B cell (primary cell): ENCODE results near the gene BRDT. TPM values are rescaled to one million over a fixed set of nuclear protein-coding genes. Genes with fewer than 3 reads are reported as not detected.

Experiments
- ATAC-seq: fragments of 200-7000 bp; cut with Tn5 transposase; one replicate; pipeline ENCODE4 v1.10.0; 2021; ENCODE audit warnings: low read depth, mild to moderate bottlenecking, moderate number of reproducible peaks, moderate library complexity
- CTCF ChIA-PET: fragments of 350-600 bp; sonication (Branson Sonifier 250); formaldehyde crosslinking; loops from one replicate; lab custom pipeline; 2021; ENCODE audit warnings: antibody characterized with exemption, inconsistent platforms; lab: Charles Lee
- POLR2A ChIA-PET: fragments of 350-600 bp; sonication (Branson Sonifier 250); formaldehyde crosslinking; loops from one replicate; lab custom pipeline; 2021; ENCODE audit warnings: antibody characterized with exemption; lab: Charles Lee
- DNase-seq: peaks from one replicate; pipeline ENCODE4 v3.0.0; 2013
- H2AFZ ChIP-seq: 2 replicates; pipeline ENCODE4 v1.6.1; 2012; ENCODE audit warnings: mild to moderate bottlenecking, low read depth, low read length; ENCODE audit not compliant: insufficient read depth, poor library complexity, severe bottlenecking
- H3K27ac ChIP-seq, 2 donors: 1 replicate in 1 of 2; 2 replicates in 1 of 2; pipeline ENCODE4 v1.5.1; 2012 to 2013; ENCODE audit warnings: low read length in 2 of 2, mild to moderate bottlenecking in 2 of 2, moderate library complexity in 1 of 2
- H3K27me3 ChIP-seq, 4 experiments: fragments of 200-600 bp in 1 of 4; sonication (generic) in 1 of 4; replicated peaks in 1 of 4; 1 replicate in 2 of 4; 2 replicates in 2 of 4; pipeline versions ENCODE4 v1.6.1 to v1.7.0; 2013 to 2016; ENCODE audit warnings: low read length in 3 of 4, mild to moderate bottlenecking in 2 of 4, mixed read lengths in 1 of 4, moderate library complexity in 1 of 4; ENCODE audit not compliant: insufficient read depth in 4 of 4, control insufficient read depth in 3 of 4; ENCODE audit errors: control extremely low read depth in 1 of 4
- H3K36me3 ChIP-seq, 2 experiments: replicated peaks in 1 of 2; 1 replicate in 1 of 2; 2 replicates in 1 of 2; pipeline versions ENCODE4 v1.6.1 to v1.7.1; 2013; ENCODE audit warnings: low read length in 1 of 2; ENCODE audit not compliant: insufficient read depth in 2 of 2, control insufficient read depth in 1 of 2; ENCODE audit errors: control extremely low read depth in 1 of 2, extremely low read depth in 1 of 2
- H3K4me1 ChIP-seq, 2 donors: fragments of 200-600 bp in 1 of 2; sonication (generic) in 1 of 2; 1 replicate in 1 of 2; 2 replicates in 1 of 2; pipeline versions ENCODE4 v1.5.1 to v1.6.1; 2013 to 2017; ENCODE audit warnings: low read length in 2 of 2; ENCODE audit not compliant: control insufficient read depth in 2 of 2, insufficient read depth in 2 of 2
- H3K4me2 ChIP-seq: replicated peaks from 2 replicates; pipeline ENCODE3; 2012; ENCODE audit warnings: mild to moderate bottlenecking, low read depth, low read length; ENCODE audit not compliant: poor library complexity, severe bottlenecking
- H3K4me3 ChIP-seq, 5 experiments: fragments of 200-600 bp in 1 of 5; sonication (generic) in 1 of 5; 1 replicate in 3 of 5; 2 replicates in 2 of 5; pipeline versions ENCODE4 v1.5.1 to v1.7.0; 2011 to 2016; ENCODE audit warnings: low read length in 4 of 5, mild to moderate bottlenecking in 4 of 5, low read depth in 2 of 5, control low read depth in 1 of 5, moderate library complexity in 1 of 5; ENCODE audit not compliant: insufficient read depth in 1 of 5; ENCODE audit errors: control extremely low read depth in 1 of 5, extremely low read depth in 1 of 5
- H3K79me2 ChIP-seq: fragments of 200-600 bp; sonication (generic); one replicate; pipeline ENCODE4 v1.6.0; 2016; ENCODE audit warnings: low read length; ENCODE audit not compliant: control insufficient read depth, insufficient read depth
- H3K9ac ChIP-seq: fragments of 200-600 bp; sonication (generic); 2 replicates; pipeline ENCODE4 v1.6.1; 2017; ENCODE audit warnings: mild to moderate bottlenecking, low read length, moderate library complexity
- H3K9me3 ChIP-seq, 3 donors: one replicate each; pipeline versions ENCODE4 v1.6.1 to v1.7.1; 2013; ENCODE audit warnings: low read length in 2 of 3; ENCODE audit not compliant: control insufficient read depth in 2 of 3, insufficient read depth in 1 of 3; ENCODE audit errors: control extremely low read depth in 1 of 3
- H4K20me1 ChIP-seq: 2 replicates; pipeline ENCODE4 v1.6.0; 2012; ENCODE audit warnings: mild to moderate bottlenecking, low read length; ENCODE audit not compliant: insufficient read depth, control insufficient read depth, poor library complexity, severe bottlenecking
- H3K27ac Mint-ChIP-seq: one replicate; pipeline ENCODE4 v1.8.0; 2021; ENCODE audit warnings: mixed read lengths
- H3K27me3 Mint-ChIP-seq: one replicate; pipeline ENCODE4 v1.8.0; 2021; ENCODE audit warnings: mixed read lengths
- H3K4me1 Mint-ChIP-seq: one replicate; pipeline ENCODE4 v1.8.0; 2021; ENCODE audit warnings: mixed read lengths
- H3K4me3 Mint-ChIP-seq: one replicate; pipeline ENCODE4 v1.8.0; 2021; ENCODE audit warnings: mixed read lengths
- H3K9me3 Mint-ChIP-seq: one replicate; pipeline ENCODE4 v1.8.0; 2022; ENCODE audit warnings: mixed read lengths; ENCODE audit not compliant: insufficient read depth
- EZH2 ChIP-seq: IDR thresholded peaks from 2 replicates; pipeline ENCODE4 v1.6.1; 2012; ENCODE audit warnings: borderline replicate concordance, low read depth, mild to moderate bottlenecking, moderate library complexity, low read length; ENCODE audit not compliant: insufficient read depth, poor library complexity, severe bottlenecking
- WGBS: methylation state at CpG from one replicate; pipeline ENCODE4 v1.1.5; 2013; ENCODE audit warnings: missing lambda C conversion rate; ENCODE audit not compliant: insufficient coverage; 5-methylcytosine and 5-hydroxymethylcytosine counted together
- intact Hi-C: fragments of 100-400 bp; cut with micrococcal nuclease; formaldehyde crosslinking; loops from one replicate; pipeline ENCODE4 v1.10.0; 2022
- polyA plus RNA-seq: library from polyadenylated mRNA; depleted of rRNA; stranded (reverse); fragments of >200 nt; gene quantifications from 2 replicates; pipeline ENCODE4 v1.2.3, GENCODE V29; 2012
- total RNA-seq, 2 donors: library from RNA; stranded (reverse); fragments of 120-200 nt in 1 of 2; gene quantifications; 1 replicate in 1 of 2; 2 replicates in 1 of 2; pipeline versions ENCODE4 v1.2.3 to v1.2.4, GENCODE V29; 2013 to 2022
- TF ChIP-seq, protein P1 (sequence below): fragments of 200-600 bp; IDR thresholded peaks from one replicate; pipeline ENCODE4 v1.8.0; 2022; ENCODE audit warnings: antibody characterized with exemption, mild to moderate bottlenecking

Gene BRDT
- total and polyA plus RNA-seq, 2 donors (not counting 1 experiment from before 2014, with no cell fraction given): not detected

DNA sequence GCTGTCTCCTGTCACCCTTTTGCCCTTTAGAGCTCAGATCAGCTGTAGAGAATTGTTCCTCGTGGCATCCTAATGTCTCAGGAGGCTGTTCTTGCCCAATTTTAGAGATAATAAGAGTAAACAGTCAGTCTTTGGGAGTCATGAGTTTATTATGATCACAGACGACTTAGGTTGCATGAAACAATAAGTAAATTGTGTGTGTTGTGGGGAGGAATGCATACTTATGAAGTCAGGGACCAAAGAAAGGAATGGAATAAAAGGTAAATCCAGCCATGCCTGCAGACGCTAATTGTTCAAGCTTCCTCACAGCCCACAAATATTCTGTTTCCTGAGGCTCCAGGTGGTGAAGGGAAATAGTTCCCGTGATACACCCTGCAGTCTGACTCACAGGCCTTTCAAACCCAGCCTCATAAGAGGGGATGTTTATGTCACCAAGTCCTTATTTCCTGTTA, 81.5 kb downstream of the BRDT start:
- Mint-ChIP-seq H3K27ac (no peak overlapping the region), H3K27me3 (peaks cover 34% of the 10 kb centered on the region), H3K9me3 (no peaks in the 10 kb centered on the region), H3K4me3 (peak overlapping the region; percentile 11), H3K4me1 (peaks cover 12% of the 10 kb centered on the region)
- intact Hi-C loops: no loop called here
- Histone ChIP-seq H3K9me3 (no peaks in the 10 kb centered on the region), H3K27me3 (peaks cover 0 to 29% (median 6%) of the 10 kb centered on the region in 4 experiments), H3K4me1 (peaks cover 7 to 9% of the 10 kb centered on the region in 2 donors), H3K9ac (no peak overlapping the region), H3K4me3 (no peak overlapping the region), H3K4me2 (peak overlapping the region; percentile 79), H3K79me2 (no peaks in the 10 kb centered on the region), H3K27ac (no peak overlapping the region), H2AFZ (peak overlapping the region; percentile 66), H4K20me1 (no peaks in the 10 kb centered on the region), H3K36me3 (no peaks in the 10 kb centered on the region)
- WGBS: 17% methylated on average over 1 of the region's 4 CpGs
- POLR2A ChIA-PET: no interaction called here
- no peak for DNase-seq
- TF ChIP-seq, protein P1, sequence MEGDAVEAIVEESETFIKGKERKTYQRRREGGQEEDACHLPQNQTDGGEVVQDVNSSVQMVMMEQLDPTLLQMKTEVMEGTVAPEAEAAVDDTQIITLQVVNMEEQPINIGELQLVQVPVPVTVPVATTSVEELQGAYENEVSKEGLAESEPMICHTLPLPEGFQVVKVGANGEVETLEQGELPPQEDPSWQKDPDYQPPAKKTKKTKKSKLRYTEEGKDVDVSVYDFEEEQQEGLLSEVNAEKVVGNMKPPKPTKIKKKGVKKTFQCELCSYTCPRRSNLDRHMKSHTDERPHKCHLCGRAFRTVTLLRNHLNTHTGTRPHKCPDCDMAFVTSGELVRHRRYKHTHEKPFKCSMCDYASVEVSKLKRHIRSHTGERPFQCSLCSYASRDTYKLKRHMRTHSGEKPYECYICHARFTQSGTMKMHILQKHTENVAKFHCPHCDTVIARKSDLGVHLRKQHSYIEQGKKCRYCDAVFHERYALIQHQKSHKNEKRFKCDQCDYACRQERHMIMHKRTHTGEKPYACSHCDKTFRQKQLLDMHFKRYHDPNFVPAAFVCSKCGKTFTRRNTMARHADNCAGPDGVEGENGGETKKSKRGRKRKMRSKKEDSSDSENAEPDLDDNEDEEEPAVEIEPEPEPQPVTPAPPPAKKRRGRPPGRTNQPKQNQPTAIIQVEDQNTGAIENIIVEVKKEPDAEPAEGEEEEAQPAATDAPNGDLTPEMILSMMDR: no peak
- CTCF ChIA-PET: no interaction called here
- no peak for ATAC-seq

DNA sequence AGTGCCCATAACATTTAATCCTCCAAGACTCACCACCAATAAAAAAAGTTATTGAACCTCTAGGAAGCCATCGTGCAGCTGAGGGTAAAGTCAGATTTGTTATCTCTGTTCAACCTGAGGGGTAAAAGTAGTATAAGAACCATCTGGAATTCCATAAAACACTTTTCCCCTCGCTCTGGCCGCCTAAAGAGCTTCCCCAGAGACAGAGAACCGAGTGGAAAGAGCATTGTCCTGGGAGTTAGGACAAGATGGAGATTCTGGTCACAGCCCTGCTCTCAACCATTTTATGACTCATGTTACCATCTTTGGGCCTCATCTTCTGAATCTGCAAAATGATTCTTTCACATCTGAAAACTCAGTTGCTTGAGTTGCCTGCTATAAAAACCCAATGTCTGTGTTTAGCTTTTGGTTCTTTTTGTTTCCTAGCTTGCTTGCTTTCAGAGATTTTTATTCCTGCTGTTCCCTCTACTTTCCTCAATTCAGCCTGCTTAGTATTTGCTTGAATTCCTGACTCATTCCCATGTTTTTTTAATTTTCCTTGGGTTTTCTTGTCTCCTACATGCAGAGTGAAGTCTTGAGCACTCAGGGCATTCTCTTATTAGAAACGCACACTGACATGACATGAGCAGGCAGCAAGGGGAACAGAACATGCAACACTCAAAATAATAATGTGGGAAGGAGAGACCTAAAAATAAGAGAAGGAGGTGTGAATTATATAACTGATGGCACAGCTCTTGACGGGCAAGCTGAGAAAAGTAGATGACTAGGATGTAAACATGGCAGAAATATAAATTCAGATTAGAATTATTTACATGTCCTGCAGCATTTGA, 82.3 kb downstream of the BRDT start:
- ATAC-seq: no peak
- ChIA-PET CTCF (no interaction called here), POLR2A (no interaction called here)
- Histone ChIP-seq H3K4me2 (no peak overlapping the region), H3K9me3 (no peaks in the 10 kb centered on the region), H3K4me1 (peaks cover 7 to 9% of the 10 kb centered on the region in 2 donors), H3K27me3 (peaks cover 0 to 29% (median 6%) of the 10 kb centered on the region in 4 experiments), H3K4me3 (no peak overlapping the region), H3K27ac (no peak overlapping the region), H3K36me3 (no peaks in the 10 kb centered on the region), H2AFZ (no peak overlapping the region), H4K20me1 (no peaks in the 10 kb centered on the region), H3K79me2 (no peaks in the 10 kb centered on the region), H3K9ac (no peak overlapping the region)
- TF ChIP-seq, protein P1: no peak
- no peak for TF ChIP-seq EZH2
- DNase-seq: no peak
- Mint-ChIP-seq H3K4me1 (peaks cover 12% of the 10 kb centered on the region), H3K4me3 (no peak overlapping the region), H3K27me3 (peaks cover 41% of the 10 kb centered on the region), H3K9me3 (no peaks in the 10 kb centered on the region), H3K27ac (no peak overlapping the region)
- WGBS: no CpG with 5 or more reads among the region's 6 CpGs
- intact Hi-C loops: no loop called here
